ENCODE data around the gene GPS2. TPM values are rescaled to one million over a fixed set of nuclear protein-coding genes. Genes with fewer than 3 reads are reported as not detected.

The GPS2 gene
- total and polyA plus RNA-seq, 2 donors (not counting 3 experiments of a cell fraction or from before 2014, with no cell fraction given) = 51.6 to 132 TPM

- dilution Hi-C loops (cut with MboI; ENCODE audit: extremely low pct_ligation_motif_present, low sequenced_read_pairs) = no loop called here
- ChIA-PET CTCF (interaction anchor here (0.7 to 1.8 kb wide), 11 partner anchors 13 to 279 kb away, joined by 3 to 13 read pairs (median 3); partner anchors contain the start of genes ACAP1, SLC2A4 and TNFSF13), POLR2A (no interaction called here)
- Histone ChIP-seq H3K4me1 (ENCODE audit: control insufficient read depth, extremely low read depth, insufficient read depth, low read length) (peaks cover 6% of the 10 kb centered on the region), H3K79me2 (ENCODE audit: control insufficient read depth, insufficient read depth, low read length) (peaks cover 10% of the 10 kb centered on the region), H3K9me1 (replicated peaks; ENCODE audit: control insufficient read depth, extremely low read depth, insufficient read depth, low read length) (no peaks in the 10 kb centered on the region), H3K9ac (replicated peaks; ENCODE audit: extremely low read depth, insufficient read depth, low read length) (no peak overlapping the region), H3K36me3 (ENCODE audit: control insufficient read depth in 2 of 2, extremely low read depth in 1 of 2, insufficient read depth in 2 of 2, low read length in 2 of 2) (peaks cover 10 to 41% of the 10 kb centered on the region in 2 experiments), H4K20me1 (replicated peaks; ENCODE audit: control insufficient read depth, extremely low read depth, insufficient read depth, low read length) (no peaks in the 10 kb centered on the region), H2AFZ (ENCODE audit: low read depth, low read length) (no peak overlapping the region), H3K27me3 (ENCODE audit: control insufficient read depth in 2 of 2, insufficient read depth in 2 of 2, low read length in 2 of 2) (no peaks in the 10 kb centered on the region), H3K4me2 (ENCODE audit: insufficient read depth, low read length) (no peak overlapping the region), H3K4me3 (replicated peaks in 1 of 3; ENCODE audit: insufficient read depth in 1 of 3, low read depth in 1 of 3, low read length in 3 of 3) (no peak overlapping the region), H3K9me3 (replicated peaks; ENCODE audit: control insufficient read depth, insufficient read depth, low read length) (no peaks in the 10 kb centered on the region), H3K27ac (ENCODE audit: insufficient read depth, low read depth, low read length) (no peak overlapping the region)
- intact Hi-C loops (cut with micrococcal nuclease) = loop anchor here (1.0 kb wide), 2 partner anchors 22 to 237 kb away; partner anchors contain the start of gene SENP3
- FAIRE-seq = no peak
- no TSS peak for BruUV-seq (replicated peaks)
- DNase-seq (ENCODE audit: low read depth, low spot score) = no peak
- TF ChIP-seq POLR2AphosphoS5 (IDR thresholded peaks at IDR 0.05; ENCODE audit: insufficient read depth, low read depth, low read length) (no peak), EZH2 (IDR thresholded peaks at IDR 0.05; ENCODE audit: borderline replicate concordance, low read depth, low read length, severe bottlenecking) (no peak), CTCF (IDR thresholded peaks at IDR 0.05; ENCODE audit: extremely low read depth in 1 of 2, insufficient read depth in 1 of 2, low read depth in 1 of 2, low read length in 2 of 2) (no peak), JUN (IDR thresholded peaks at IDR 0.05; ENCODE audit: borderline replicate concordance, insufficient read depth, insufficient read length, low read depth) (no peak), MYC (IDR thresholded peaks at IDR 0.05; ENCODE audit: low read depth, low read length) (no peak), POLR2A (IDR thresholded peaks at IDR 0.05; ENCODE audit: low read depth, low read length) (no peak), MAX (IDR thresholded peaks at IDR 0.05; ENCODE audit: insufficient read depth, insufficient read length) (no peak), GATA2 (IDR thresholded peaks at IDR 0.05; ENCODE audit: insufficient read depth, insufficient read length, low read depth, low read length) (no peak), FOS (IDR thresholded peaks at IDR 0.05; ENCODE audit: borderline replicate concordance, insufficient read depth, low read length) (no peak)
Measured at GRCh38 chr17:7324438-7324779, 9.2 kb upstream of the GPS2 start.

Measured in endothelial cell of umbilical vein (primary cell).